DND-41 (cell line): ENCODE measurements around the gene BMERB1.

Source experiments
- ATAC-seq: fragments of 200-7000 bp; cut with Tn5 transposase; 3 replicates; pipeline ENCODE4 v1.9.1; 2021; ENCODE audit warnings: low read depth; ENCODE audit not compliant: insufficient read depth
- DNase-seq: peaks from one replicate; pipeline ENCODE4 v3.0.0-alpha.2; 2020
- H2AFZ ChIP-seq: 2 replicates; pipeline ENCODE4 v1.6.0; 2012; ENCODE audit warnings: low read depth, low read length
- H3K27ac ChIP-seq: 2 replicates; pipeline ENCODE4 v1.5.1; 2012; ENCODE audit warnings: low read length, inconsistent platforms
- H3K27me3 ChIP-seq: fragments of 200-600 bp; sonication (generic); 2 replicates; pipeline ENCODE4 v1.6.0; 2012; ENCODE audit warnings: low read length, mild to moderate bottlenecking, inconsistent platforms; ENCODE audit not compliant: insufficient read depth, poor library complexity
- H3K36me3 ChIP-seq: 2 replicates; pipeline ENCODE4 v1.5.1; 2012; ENCODE audit warnings: low read length, inconsistent platforms; ENCODE audit not compliant: insufficient read depth
- H3K4me1 ChIP-seq: 2 replicates; pipeline ENCODE4 v1.5.1; 2012; ENCODE audit warnings: mild to moderate bottlenecking, low read length; ENCODE audit not compliant: insufficient read depth
- H3K4me2 ChIP-seq: 2 replicates; pipeline ENCODE4 v1.6.0; 2012; ENCODE audit warnings: mild to moderate bottlenecking, moderate library complexity, low read length, inconsistent platforms; ENCODE audit not compliant: insufficient read depth
- H3K4me3 ChIP-seq, 2 experiments: fragments of 200-600 bp in 1 of 2; shearing (Covaris generic) in 1 of 2; 2 replicates each; pipeline ENCODE4 v1.5.1; 2012 to 2016; ENCODE audit warnings: inconsistent platforms in 2 of 2, low read length in 2 of 2, mild to moderate bottlenecking in 2 of 2, low read depth in 1 of 2, moderate library complexity in 1 of 2
- H3K79me2 ChIP-seq: 2 replicates; pipeline ENCODE4 v1.6.0; 2012; ENCODE audit warnings: low read length, inconsistent platforms; ENCODE audit not compliant: insufficient read depth
- H3K9ac ChIP-seq: 2 replicates; pipeline ENCODE4 v1.6.0; 2012; ENCODE audit warnings: low read depth, mild to moderate bottlenecking, inconsistent platforms, low read length, moderate library complexity
- H3K9me3 ChIP-seq: 2 replicates; pipeline ENCODE4 v1.5.1; 2012; ENCODE audit warnings: low read length, moderate library complexity, mild to moderate bottlenecking, inconsistent platforms; ENCODE audit not compliant: insufficient read depth, severe bottlenecking
- H4K20me1 ChIP-seq: 2 replicates; pipeline ENCODE4 v1.6.0; 2012; ENCODE audit warnings: low read length; ENCODE audit not compliant: insufficient read depth
- EZH2 ChIP-seq: IDR thresholded peaks from 3 replicates; pipeline ENCODE4 v1.6.1; 2012; ENCODE audit warnings: borderline replicate concordance, low read depth, mild to moderate bottlenecking, moderate library complexity, low read length, inconsistent platforms; ENCODE audit not compliant: severe bottlenecking
- TF ChIP-seq, protein P1 (sequence below): IDR thresholded peaks from 2 replicates; pipeline ENCODE4 v1.5.1; 2012; ENCODE audit warnings: borderline replicate concordance, low read length, moderate library complexity, mild to moderate bottlenecking; ENCODE audit not compliant: poor library complexity, severe bottlenecking; ENCODE audit errors: extremely low read depth

The BMERB1 gene

DNA sequence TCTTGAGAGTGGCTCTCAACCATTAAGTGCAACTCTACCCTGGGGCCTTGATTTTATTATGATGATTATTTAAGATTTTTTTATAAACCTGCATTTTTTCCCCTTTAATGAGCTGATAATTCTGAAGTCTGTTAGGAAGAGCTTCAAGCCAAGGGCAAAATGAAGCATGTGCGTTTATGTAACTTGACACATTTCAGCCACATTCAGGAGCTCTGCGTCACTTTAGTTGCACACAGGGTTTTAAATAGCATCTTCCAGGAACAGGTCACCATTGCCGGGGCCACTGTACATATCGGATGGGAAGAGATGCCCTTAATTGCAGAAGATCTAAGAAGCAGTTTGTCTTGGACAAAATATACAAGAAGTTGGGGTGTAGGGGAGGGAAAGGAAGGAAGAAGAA is 89.6 kb downstream of the BMERB1 start:
- no peak for ATAC-seq
- no peaks in the 10 kb centered on the region for H3K36me3 ChIP-seq
- no peak overlapping the region for H2AFZ ChIP-seq
- H3K27ac ChIP-seq = no peak overlapping the region
- TF ChIP-seq, protein P1, sequence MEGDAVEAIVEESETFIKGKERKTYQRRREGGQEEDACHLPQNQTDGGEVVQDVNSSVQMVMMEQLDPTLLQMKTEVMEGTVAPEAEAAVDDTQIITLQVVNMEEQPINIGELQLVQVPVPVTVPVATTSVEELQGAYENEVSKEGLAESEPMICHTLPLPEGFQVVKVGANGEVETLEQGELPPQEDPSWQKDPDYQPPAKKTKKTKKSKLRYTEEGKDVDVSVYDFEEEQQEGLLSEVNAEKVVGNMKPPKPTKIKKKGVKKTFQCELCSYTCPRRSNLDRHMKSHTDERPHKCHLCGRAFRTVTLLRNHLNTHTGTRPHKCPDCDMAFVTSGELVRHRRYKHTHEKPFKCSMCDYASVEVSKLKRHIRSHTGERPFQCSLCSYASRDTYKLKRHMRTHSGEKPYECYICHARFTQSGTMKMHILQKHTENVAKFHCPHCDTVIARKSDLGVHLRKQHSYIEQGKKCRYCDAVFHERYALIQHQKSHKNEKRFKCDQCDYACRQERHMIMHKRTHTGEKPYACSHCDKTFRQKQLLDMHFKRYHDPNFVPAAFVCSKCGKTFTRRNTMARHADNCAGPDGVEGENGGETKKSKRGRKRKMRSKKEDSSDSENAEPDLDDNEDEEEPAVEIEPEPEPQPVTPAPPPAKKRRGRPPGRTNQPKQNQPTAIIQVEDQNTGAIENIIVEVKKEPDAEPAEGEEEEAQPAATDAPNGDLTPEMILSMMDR = no peak
- no peak for TF ChIP-seq EZH2
- no peaks in the 10 kb centered on the region for H3K9me3 ChIP-seq
- H3K4me1 ChIP-seq = no peaks in the 10 kb centered on the region
- no peaks in the 10 kb centered on the region for H3K27me3 ChIP-seq
- no peak for DNase-seq
- H3K79me2 ChIP-seq = no peaks in the 10 kb centered on the region
- H3K4me2 ChIP-seq = no peak overlapping the region
- no peak overlapping the region for H3K9ac ChIP-seq
- H3K4me3 ChIP-seq = no peak overlapping the region
- no peaks in the 10 kb centered on the region; the same call in 1 of the 2 replicates for H4K20me1 ChIP-seq

DNA sequence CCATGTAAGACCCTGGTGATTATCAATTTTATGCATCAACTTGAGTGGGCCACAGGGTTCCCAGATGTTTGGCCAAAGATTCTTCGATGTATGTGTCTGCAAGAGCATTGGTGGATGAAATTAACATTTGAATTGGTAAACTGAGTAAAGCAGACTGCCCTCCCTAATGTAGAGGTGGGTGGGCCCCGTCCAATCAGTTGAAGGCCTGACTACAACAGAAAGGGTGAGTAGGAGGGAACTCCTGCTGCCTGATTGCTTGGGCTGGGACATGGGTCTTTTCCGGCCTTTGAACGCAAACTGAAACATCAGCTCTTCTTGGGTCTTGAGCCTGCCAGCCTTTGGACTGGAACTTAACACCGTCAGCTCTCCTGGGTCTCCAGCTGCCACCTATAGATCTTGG is 90.6 kb downstream of the BMERB1 start:
- Histone ChIP-seq H4K20me1 (no peaks in the 10 kb centered on the region; the same call in 1 of the 2 replicates), H2AFZ (no peak overlapping the region), H3K4me1 (no peaks in the 10 kb centered on the region), H3K4me3 (no peak overlapping the region), H3K27me3 (no peaks in the 10 kb centered on the region), H3K4me2 (no peak overlapping the region), H3K79me2 (no peaks in the 10 kb centered on the region), H3K27ac (no peak overlapping the region), H3K9me3 (no peaks in the 10 kb centered on the region), H3K9ac (no peak overlapping the region), H3K36me3 (no peaks in the 10 kb centered on the region)
- DNase-seq (no peak), ATAC-seq (no peak)
- no peak for TF ChIP-seq EZH2
- TF ChIP-seq, protein P1 = no peak

DNA sequence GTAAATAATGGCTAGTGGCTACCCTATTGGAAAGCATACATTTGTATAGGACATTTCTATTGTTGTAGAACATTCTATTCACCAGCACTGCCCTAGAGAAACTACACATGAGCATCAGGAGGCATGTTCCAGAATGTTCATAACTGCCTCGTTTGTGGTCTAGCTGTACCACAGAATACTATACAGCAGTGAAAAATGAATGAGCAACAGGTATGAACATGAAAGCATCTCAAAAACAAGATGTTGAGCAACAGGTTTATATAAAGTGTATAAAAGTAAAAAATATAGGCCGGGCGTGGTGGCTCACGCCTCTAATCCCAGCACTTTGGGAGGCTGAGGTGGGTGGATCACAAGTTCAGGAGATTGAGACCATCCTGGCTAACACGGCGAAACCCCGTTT is 91.7 kb downstream of the BMERB1 start:
- Histone ChIP-seq H3K79me2 (no peaks in the 10 kb centered on the region), H3K9me3 (no peaks in the 10 kb centered on the region), H3K4me3 (no peak overlapping the region), H2AFZ (no peak overlapping the region), H3K36me3 (no peaks in the 10 kb centered on the region), H3K4me1 (no peaks in the 10 kb centered on the region), H3K4me2 (no peak overlapping the region), H3K9ac (no peak overlapping the region), H4K20me1 (no peaks in the 10 kb centered on the region; the same call in 1 of the 2 replicates), H3K27ac (no peak overlapping the region), H3K27me3 (no peaks in the 10 kb centered on the region)
- TF ChIP-seq EZH2 = no peak
- TF ChIP-seq, protein P1 = no peak
- ATAC-seq = no peak
- DNase-seq = no peak

DNA sequence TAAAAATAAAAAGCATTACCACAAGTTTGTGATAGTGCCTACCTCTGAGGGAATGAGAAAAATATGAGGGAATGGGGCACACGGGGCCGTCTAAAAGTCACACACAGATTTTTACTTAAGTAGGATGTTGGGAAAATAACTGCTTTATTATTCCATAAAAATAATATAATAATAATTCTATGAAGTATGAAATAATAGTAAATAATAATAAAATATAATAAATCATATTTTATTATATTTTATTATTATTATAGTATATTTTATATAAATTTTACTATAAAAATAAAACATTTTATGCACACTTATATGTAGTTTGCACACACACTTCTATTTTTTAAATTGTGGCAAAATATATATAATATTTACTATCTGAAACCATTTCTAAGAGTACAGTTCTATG is 92.3 kb downstream of the BMERB1 start:
- no peaks in the 10 kb centered on the region for H3K9me3 ChIP-seq
- ATAC-seq (no peak), DNase-seq (no peak)
- no peak for TF ChIP-seq EZH2
- TF ChIP-seq, protein P1 = no peak
- no peaks in the 10 kb centered on the region for H3K36me3 ChIP-seq
- H3K4me3 ChIP-seq = no peak overlapping the region
- no peaks in the 10 kb centered on the region; the same call in 1 of the 2 replicates for H4K20me1 ChIP-seq
- no peak overlapping the region for H3K4me2 ChIP-seq
- no peaks in the 10 kb centered on the region for H3K79me2 ChIP-seq
- H3K4me1 ChIP-seq = no peaks in the 10 kb centered on the region
- no peak overlapping the region for H2AFZ ChIP-seq
- no peak overlapping the region for H3K9ac ChIP-seq
- no peaks in the 10 kb centered on the region for H3K27me3 ChIP-seq
- no peak overlapping the region for H3K27ac ChIP-seq
